ENCODE data around the gene CRIP3.

The CRIP3 gene

DNA sequence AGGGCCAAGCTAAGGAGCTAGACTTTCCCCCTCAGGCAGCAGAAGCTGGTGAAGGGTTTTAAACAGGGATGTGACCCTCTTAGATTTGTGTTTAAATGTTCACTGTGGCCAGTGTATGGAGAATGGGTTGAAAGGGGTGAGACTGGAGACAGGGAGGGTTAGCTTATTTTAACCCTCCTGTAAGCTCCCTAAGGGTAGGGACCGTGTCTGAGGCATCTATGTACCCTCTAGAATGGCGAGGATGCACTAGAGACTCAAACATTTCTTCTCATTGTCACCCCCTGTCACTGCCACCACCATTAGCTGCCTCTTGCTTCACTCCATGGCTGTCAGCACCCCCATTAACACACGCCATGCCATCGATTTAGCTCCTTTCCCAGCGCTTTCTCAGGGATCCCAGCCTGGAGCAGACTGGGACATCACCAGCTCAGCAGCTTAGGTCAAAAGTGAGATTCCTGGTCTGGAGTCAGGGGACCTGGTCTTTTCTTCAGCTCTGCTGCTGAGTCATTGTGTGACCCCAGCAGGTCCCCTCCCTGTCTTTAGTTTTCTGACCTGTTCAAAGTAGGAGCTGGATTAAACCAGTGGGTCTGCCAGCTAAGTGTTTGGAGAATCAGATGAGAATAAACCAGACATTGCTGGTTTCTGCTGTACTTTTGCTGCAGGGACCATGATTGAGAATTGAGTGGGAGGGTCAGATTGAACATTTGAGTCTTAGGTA lies 11.7 kb downstream of the CRIP3 start:
- no peak overlapping the region for H3K4me2 ChIP-seq
- H4K20me1 ChIP-seq (ENCODE audit: insufficient read depth): no peaks in the 10 kb centered on the region
- TF ChIP-seq, protein P1, sequence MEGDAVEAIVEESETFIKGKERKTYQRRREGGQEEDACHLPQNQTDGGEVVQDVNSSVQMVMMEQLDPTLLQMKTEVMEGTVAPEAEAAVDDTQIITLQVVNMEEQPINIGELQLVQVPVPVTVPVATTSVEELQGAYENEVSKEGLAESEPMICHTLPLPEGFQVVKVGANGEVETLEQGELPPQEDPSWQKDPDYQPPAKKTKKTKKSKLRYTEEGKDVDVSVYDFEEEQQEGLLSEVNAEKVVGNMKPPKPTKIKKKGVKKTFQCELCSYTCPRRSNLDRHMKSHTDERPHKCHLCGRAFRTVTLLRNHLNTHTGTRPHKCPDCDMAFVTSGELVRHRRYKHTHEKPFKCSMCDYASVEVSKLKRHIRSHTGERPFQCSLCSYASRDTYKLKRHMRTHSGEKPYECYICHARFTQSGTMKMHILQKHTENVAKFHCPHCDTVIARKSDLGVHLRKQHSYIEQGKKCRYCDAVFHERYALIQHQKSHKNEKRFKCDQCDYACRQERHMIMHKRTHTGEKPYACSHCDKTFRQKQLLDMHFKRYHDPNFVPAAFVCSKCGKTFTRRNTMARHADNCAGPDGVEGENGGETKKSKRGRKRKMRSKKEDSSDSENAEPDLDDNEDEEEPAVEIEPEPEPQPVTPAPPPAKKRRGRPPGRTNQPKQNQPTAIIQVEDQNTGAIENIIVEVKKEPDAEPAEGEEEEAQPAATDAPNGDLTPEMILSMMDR (conservative IDR thresholded peaks at IDR 0.05; ENCODE audit: low read depth, low read length): no peak
- no peaks in the 10 kb centered on the region for H3K4me1 ChIP-seq (ENCODE audit: low read depth, poor library complexity, severe bottlenecking)
- no peaks in the 10 kb centered on the region for H3K36me3 ChIP-seq (ENCODE audit: insufficient read depth)
- no peaks in the 10 kb centered on the region for H3K79me2 ChIP-seq (ENCODE audit: insufficient read depth, low read depth)
- no peak overlapping the region for H3K27ac ChIP-seq
- H3K9ac ChIP-seq: no peak overlapping the region
- no peak overlapping the region for H2AFZ ChIP-seq (ENCODE audit: low read depth)
- no peak overlapping the region for H3K4me3 ChIP-seq (IDR thresholded peaks at IDR 0.05; ENCODE audit: insufficient read depth, low read depth, low read length)
- no peaks in the 10 kb centered on the region for H3K27me3 ChIP-seq (ENCODE audit: insufficient read depth, low read depth)

DNA sequence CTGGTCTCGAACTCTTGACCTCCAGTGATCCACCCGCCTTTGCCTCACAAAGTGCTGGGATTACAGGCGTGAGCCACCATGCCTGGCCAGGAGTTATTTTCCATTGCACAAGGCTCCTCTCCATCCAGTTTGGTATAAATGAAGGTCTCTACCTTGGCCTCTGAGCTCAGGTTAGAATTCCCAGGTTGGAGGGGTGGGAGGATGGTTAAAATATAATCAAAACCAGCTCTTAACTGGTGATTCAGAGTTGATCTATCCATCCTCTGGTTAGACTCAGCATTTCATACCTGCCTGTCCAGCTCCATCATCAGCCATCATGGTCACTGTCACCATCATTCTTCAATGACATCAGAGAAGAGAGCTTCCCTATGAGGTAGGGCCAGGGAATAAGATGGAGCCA lies 13.2 kb downstream of the CRIP3 start:
- no peaks in the 10 kb centered on the region for H3K79me2 ChIP-seq (ENCODE audit: insufficient read depth, low read depth)
- no peak overlapping the region for H3K9ac ChIP-seq
- no peak overlapping the region for H3K27ac ChIP-seq
- no peak overlapping the region for H3K4me2 ChIP-seq
- H3K4me3 ChIP-seq (IDR thresholded peaks at IDR 0.05; ENCODE audit: insufficient read depth, low read depth, low read length): no peak overlapping the region
- H3K27me3 ChIP-seq (ENCODE audit: insufficient read depth, low read depth): no peaks in the 10 kb centered on the region
- TF ChIP-seq, protein P1 (conservative IDR thresholded peaks at IDR 0.05; ENCODE audit: low read depth, low read length): no peak
- H2AFZ ChIP-seq (ENCODE audit: low read depth): no peak overlapping the region
- H3K36me3 ChIP-seq (ENCODE audit: insufficient read depth): no peaks in the 10 kb centered on the region
- H4K20me1 ChIP-seq (ENCODE audit: insufficient read depth): no peaks in the 10 kb centered on the region
- no peaks in the 10 kb centered on the region for H3K4me1 ChIP-seq (ENCODE audit: low read depth, poor library complexity, severe bottlenecking)

DNA sequence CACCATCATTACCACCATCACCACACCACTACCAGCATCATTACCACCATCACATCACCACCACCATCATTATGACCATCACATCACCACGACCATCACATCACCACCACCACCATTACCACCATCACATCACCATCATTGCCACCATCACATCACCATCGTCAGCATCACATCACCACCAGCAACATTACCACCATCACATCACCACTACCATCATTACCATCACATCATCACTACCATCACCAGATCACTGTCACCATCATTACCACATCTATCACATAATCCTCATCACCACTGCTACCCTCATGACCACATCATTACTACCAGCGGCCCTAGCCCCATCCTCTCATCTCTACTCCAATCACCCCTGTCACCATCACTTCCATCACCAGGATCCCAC lies 14.1 kb downstream of the CRIP3 start:
- Histone ChIP-seq H3K79me2 (ENCODE audit: insufficient read depth, low read depth) (no peaks in the 10 kb centered on the region), H4K20me1 (ENCODE audit: insufficient read depth) (no peaks in the 10 kb centered on the region), H3K9ac (no peak overlapping the region), H3K4me3 (IDR thresholded peaks at IDR 0.05; ENCODE audit: insufficient read depth, low read depth, low read length) (no peak overlapping the region), H3K36me3 (ENCODE audit: insufficient read depth) (no peaks in the 10 kb centered on the region), H3K27ac (no peak overlapping the region), H3K4me2 (no peak overlapping the region), H3K27me3 (ENCODE audit: insufficient read depth, low read depth) (no peaks in the 10 kb centered on the region), H3K4me1 (ENCODE audit: low read depth, poor library complexity, severe bottlenecking) (no peaks in the 10 kb centered on the region), H2AFZ (ENCODE audit: low read depth) (no peak overlapping the region)
- TF ChIP-seq, protein P1 (conservative IDR thresholded peaks at IDR 0.05; ENCODE audit: low read depth, low read length): no peak

DNA sequence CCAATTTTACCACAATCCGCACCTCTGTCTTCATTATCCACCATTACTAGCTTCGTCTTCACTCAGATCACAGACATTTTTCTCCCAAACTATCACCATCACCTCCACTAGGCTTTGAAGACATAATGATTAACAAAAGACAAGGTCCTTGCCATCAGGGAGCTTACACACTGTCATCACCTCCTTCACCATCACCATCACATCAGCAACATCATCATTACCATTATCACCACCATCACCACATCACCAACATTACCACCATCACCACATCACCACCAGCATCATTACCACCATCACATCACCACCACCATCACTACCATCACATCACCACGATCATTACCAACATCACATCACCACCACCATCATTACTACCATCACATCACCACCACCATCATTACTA lies 14.9 kb downstream of the CRIP3 start:
- no peak overlapping the region for H3K9ac ChIP-seq
- no peaks in the 10 kb centered on the region for H3K36me3 ChIP-seq (ENCODE audit: insufficient read depth)
- H3K4me1 ChIP-seq (ENCODE audit: low read depth, poor library complexity, severe bottlenecking): no peaks in the 10 kb centered on the region
- H3K79me2 ChIP-seq (ENCODE audit: insufficient read depth, low read depth): no peaks in the 10 kb centered on the region
- no peak overlapping the region for H2AFZ ChIP-seq (ENCODE audit: low read depth)
- H3K4me3 ChIP-seq (IDR thresholded peaks at IDR 0.05; ENCODE audit: insufficient read depth, low read depth, low read length): no peak overlapping the region
- H4K20me1 ChIP-seq (ENCODE audit: insufficient read depth): no peaks in the 10 kb centered on the region
- H3K27ac ChIP-seq: no peak overlapping the region
- H3K27me3 ChIP-seq (ENCODE audit: insufficient read depth, low read depth): no peaks in the 10 kb centered on the region
- TF ChIP-seq, protein P1 (conservative IDR thresholded peaks at IDR 0.05; ENCODE audit: low read depth, low read length): no peak
- no peak overlapping the region for H3K4me2 ChIP-seq
